ENCODE measurements around the gene RIF1.

GRCh38 chr2:151481744-151482143 is 72.0 kb downstream of the RIF1 start:
- no peak for TF ChIP-seq CTCF (IDR thresholded peaks at IDR 0.05 in 8 of 11, conservative IDR thresholded peaks at IDR 0.05 in 3 of 11)
- no peak for TF ChIP-seq POLR2A (IDR thresholded peaks at IDR 0.05)
- TF ChIP-seq POLR2AphosphoS5 (IDR thresholded peaks at IDR 0.05) = no peak
